ENCODE results near the gene SERPINB7. TPM values are rescaled to one million over a fixed set of nuclear protein-coding genes. Genes with fewer than 3 reads are reported as not detected.

SERPINB7 gene
- total RNA-seq, 2 experiments from 2014 or later = not detected

DNA sequence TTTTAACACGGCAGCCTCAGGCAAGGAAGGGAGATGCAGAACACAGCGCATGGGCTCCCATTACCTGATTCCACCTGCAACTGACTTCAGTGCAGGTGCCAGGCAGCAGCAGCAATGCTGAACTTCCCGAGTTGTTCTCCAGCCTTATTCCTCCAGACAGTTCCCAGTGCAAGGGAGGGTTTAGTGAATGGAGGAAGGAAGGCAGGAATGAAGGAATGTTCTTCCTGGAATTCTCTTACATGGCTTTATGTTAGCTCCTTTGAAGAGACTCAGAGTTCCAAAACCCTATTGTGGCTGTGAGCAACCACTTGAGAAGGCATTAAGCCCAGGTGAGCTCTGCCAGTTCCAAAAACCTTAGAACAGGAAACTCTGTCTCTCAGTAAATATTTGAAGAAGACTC lies 45.5 kb downstream of the SERPINB7 start:
- H3K27ac ChIP-seq (ENCODE audit: low read depth, low read length, poor library complexity, severe bottlenecking) = no peak overlapping the region
- no peaks in the 10 kb centered on the region for H3K4me1 ChIP-seq (ENCODE audit: insufficient read depth, low read length, poor library complexity, severe bottlenecking)
- no peak for DNase-seq (ENCODE audit: low spot score)
- H2AFZ ChIP-seq (ENCODE audit: low read length) = no peak overlapping the region
- H3K4me2 ChIP-seq (ENCODE audit: low read length) = no peak overlapping the region
- POLR2A ChIA-PET = no interaction called here
- no peak overlapping the region for H3K4me3 ChIP-seq (ENCODE audit: low read depth, low read length, poor library complexity, severe bottlenecking)
- H4K20me1 ChIP-seq (ENCODE audit: insufficient read depth, low read length) = no peaks in the 10 kb centered on the region
- CTCF ChIA-PET (ENCODE audit: unreplicated experiment) = no interaction called here
- no peaks in the 10 kb centered on the region for H3K36me3 ChIP-seq (ENCODE audit: insufficient read depth, low read length)
- TF ChIP-seq EZH2phosphoT487 (IDR thresholded peaks at IDR 0.05; ENCODE audit: borderline replicate concordance, low read depth, low read length) = no peak
- no peaks in the 10 kb centered on the region for H3K79me2 ChIP-seq (ENCODE audit: insufficient read depth, low read depth, low read length)
- BruUV-seq (replicated peaks) = no TSS peak
- H3K9me2 ChIP-seq (ENCODE audit: insufficient read depth, low read length) = no peaks in the 10 kb centered on the region
- intact Hi-C loops (cut with micrococcal nuclease; ENCODE audit: unreplicated experiment) = no loop called here
- no peaks in the 10 kb centered on the region for H3K9me3 ChIP-seq (ENCODE audit: low read length)

GRCh38 chr18:63823516-63824219 lies 48.5 kb downstream of the SERPINB7 start:
- Histone ChIP-seq H3K9me3 (ENCODE audit: low read length) (no peaks in the 10 kb centered on the region), H3K79me2 (ENCODE audit: insufficient read depth, low read depth, low read length) (no peaks in the 10 kb centered on the region), H2AFZ (ENCODE audit: low read length) (no peak overlapping the region), H3K36me3 (ENCODE audit: insufficient read depth, low read length) (no peaks in the 10 kb centered on the region), H3K27ac (ENCODE audit: low read depth, low read length, poor library complexity, severe bottlenecking) (no peak overlapping the region), H3K9me2 (ENCODE audit: insufficient read depth, low read length) (no peaks in the 10 kb centered on the region), H3K4me3 (ENCODE audit: low read depth, low read length, poor library complexity, severe bottlenecking) (no peak overlapping the region), H3K4me1 (ENCODE audit: insufficient read depth, low read length, poor library complexity, severe bottlenecking) (no peaks in the 10 kb centered on the region), H3K4me2 (ENCODE audit: low read length) (no peak overlapping the region), H4K20me1 (ENCODE audit: insufficient read depth, low read length) (no peaks in the 10 kb centered on the region)
- BruUV-seq (replicated peaks) = no TSS peak
- CTCF ChIA-PET (ENCODE audit: unreplicated experiment) = no interaction called here
- TF ChIP-seq, protein P1, sequence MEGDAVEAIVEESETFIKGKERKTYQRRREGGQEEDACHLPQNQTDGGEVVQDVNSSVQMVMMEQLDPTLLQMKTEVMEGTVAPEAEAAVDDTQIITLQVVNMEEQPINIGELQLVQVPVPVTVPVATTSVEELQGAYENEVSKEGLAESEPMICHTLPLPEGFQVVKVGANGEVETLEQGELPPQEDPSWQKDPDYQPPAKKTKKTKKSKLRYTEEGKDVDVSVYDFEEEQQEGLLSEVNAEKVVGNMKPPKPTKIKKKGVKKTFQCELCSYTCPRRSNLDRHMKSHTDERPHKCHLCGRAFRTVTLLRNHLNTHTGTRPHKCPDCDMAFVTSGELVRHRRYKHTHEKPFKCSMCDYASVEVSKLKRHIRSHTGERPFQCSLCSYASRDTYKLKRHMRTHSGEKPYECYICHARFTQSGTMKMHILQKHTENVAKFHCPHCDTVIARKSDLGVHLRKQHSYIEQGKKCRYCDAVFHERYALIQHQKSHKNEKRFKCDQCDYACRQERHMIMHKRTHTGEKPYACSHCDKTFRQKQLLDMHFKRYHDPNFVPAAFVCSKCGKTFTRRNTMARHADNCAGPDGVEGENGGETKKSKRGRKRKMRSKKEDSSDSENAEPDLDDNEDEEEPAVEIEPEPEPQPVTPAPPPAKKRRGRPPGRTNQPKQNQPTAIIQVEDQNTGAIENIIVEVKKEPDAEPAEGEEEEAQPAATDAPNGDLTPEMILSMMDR (conservative IDR thresholded peaks at IDR 0.05; ENCODE audit: low read length) = peak; percentile 66
- no peak for TF ChIP-seq EZH2phosphoT487 (IDR thresholded peaks at IDR 0.05; ENCODE audit: borderline replicate concordance, low read depth, low read length)
- POLR2A ChIA-PET = no interaction called here
- DNase-seq (ENCODE audit: low spot score) = peak; percentile 5
- intact Hi-C loops (cut with micrococcal nuclease; ENCODE audit: unreplicated experiment) = no loop called here

DNA sequence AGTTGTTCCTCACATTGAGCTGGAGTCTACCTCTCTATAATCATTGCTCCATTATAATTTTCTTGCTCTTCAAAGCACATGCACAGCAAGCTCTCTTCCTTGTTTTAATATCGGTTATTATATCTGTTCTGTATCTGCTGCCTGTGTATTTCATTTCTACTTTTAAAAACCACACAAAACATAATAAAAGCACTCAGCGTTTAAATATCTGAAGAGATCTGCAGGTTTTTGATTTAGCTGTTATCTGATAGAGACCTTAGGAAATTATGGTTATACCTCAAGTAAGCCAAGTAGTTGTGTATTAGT lies 49.0 kb downstream of the SERPINB7 start:
- Histone ChIP-seq H3K4me2 (ENCODE audit: low read length) (no peak overlapping the region), H3K36me3 (ENCODE audit: insufficient read depth, low read length) (no peaks in the 10 kb centered on the region), H3K4me1 (ENCODE audit: insufficient read depth, low read length, poor library complexity, severe bottlenecking) (no peaks in the 10 kb centered on the region), H3K9me2 (ENCODE audit: insufficient read depth, low read length) (no peaks in the 10 kb centered on the region), H3K4me3 (ENCODE audit: low read depth, low read length, poor library complexity, severe bottlenecking) (no peak overlapping the region), H2AFZ (ENCODE audit: low read length) (no peak overlapping the region), H3K9me3 (ENCODE audit: low read length) (no peaks in the 10 kb centered on the region), H4K20me1 (ENCODE audit: insufficient read depth, low read length) (no peaks in the 10 kb centered on the region), H3K27ac (ENCODE audit: low read depth, low read length, poor library complexity, severe bottlenecking) (no peak overlapping the region), H3K79me2 (ENCODE audit: insufficient read depth, low read depth, low read length) (no peaks in the 10 kb centered on the region)
- TF ChIP-seq EZH2phosphoT487 (IDR thresholded peaks at IDR 0.05; ENCODE audit: borderline replicate concordance, low read depth, low read length) = no peak
- TF ChIP-seq, protein P1 (conservative IDR thresholded peaks at IDR 0.05; ENCODE audit: low read length) = no peak
- ChIA-PET POLR2A (interaction anchor here (0.7 kb wide), 1 partner anchor 341 kb away, joined by 5 read pairs; no protein-coding TSS in a partner anchor), CTCF (ENCODE audit: unreplicated experiment) (no interaction called here)
- intact Hi-C loops (cut with micrococcal nuclease; ENCODE audit: unreplicated experiment) = no loop called here
- DNase-seq (ENCODE audit: low spot score) = no peak
- no TSS peak for BruUV-seq (replicated peaks)

Measured in OCI-LY7 (cell line).